Bladder microvascular endothelial cell (primary cell): Measurements from ENCODE around the gene CD22. TPM values are rescaled to one million over a fixed set of nuclear protein-coding genes. Genes with fewer than 3 reads are reported as not detected.

Experiments
- total RNA-seq: library from RNA; depleted of rRNA; stranded (reverse); fragments of >200 nt; gene quantifications from 2 replicates; pipeline ENCODE4 v1.2.3, GENCODE V29; 2014

CD22 gene
- 1.6 and 1.7 TPM in 2 replicates for total RNA-seq

DNA sequence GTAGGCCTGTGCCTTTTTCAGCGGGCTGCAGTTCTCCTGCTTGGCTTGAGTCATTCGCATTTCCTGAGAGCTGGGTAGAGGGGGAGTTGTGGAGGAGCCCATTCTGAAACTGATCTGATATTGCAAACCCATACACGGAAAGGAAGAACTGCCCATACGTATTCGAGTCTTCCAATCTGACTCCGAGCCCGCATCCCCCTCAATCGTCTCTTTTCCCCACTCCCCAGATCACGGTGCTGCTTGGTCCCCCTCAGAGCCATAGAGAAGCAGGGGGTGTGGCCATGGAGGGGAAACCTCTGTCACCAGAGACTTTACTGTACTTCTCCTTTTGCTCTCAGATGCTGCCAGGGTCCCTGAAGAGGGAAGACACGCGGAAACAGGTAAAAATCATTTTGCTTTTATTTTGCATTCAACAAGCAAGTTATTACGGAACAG lies at the start of gene CD22:
CD22 (plus strand) TSS at position 337 of the 435 bp plus-strand sequence. CDS start 2,854 bp downstream, outside the sequence.

DNA sequence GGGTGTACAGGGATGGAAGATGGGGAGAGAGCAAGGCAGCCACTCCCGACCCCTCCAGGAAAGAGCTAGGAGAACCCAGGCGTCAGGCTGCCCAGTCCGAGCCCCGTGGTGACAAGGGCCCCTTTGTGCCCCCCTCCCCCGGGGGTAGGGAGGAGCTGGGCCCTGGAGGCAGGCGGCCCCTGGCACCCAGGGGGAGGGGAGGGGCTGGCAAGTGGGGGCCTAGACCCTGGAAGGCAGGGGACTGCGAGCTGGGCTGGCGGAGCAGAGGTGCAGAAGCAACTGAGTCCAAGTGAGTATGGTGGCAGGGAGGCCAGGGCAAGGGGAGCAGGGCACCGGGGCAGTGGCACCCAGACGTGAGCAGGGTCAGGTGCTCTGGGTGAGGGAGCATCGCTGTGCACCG lies 37.1 kb upstream of the CD22 start, which contains the start of gene MAG:
MAG (plus strand) TSS at position 246 of the 400 bp plus-strand sequence. CDS start 3,248 bp downstream, outside the sequence.

DNA sequence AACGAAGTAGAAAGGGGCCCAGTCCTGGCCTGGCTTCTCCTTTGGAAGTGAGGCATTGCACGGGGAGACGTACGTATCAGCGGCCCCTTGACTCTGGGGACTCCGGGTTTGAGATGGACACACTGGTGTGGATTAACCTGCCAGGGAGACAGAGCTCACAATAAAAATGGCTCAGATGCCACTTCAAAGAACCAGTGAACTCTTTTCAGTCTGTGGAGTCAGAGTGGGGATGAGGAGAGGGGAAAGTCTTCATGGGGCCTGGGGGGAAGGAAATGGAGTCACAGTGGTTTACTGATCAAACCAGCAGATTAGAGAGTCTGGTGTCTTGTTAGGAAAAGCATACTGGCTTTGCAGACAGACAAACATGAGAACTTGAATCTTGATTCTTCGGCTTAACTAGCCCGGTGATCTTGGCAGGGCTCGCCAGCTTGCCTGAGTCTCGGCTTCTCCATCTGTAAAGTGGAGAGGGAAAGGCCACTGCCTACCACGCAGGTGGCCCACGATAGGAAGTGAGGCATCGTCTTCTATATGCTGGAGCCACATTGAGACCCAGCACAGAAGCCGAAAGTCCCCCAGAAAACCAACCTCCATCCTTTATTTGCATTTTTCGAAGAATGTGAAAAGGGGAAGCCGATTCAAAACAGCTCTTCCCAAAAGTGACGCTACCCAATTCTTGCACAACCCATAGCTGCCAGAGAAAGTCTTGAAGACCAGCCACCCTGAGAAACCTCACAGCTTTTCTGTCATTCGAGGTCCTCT lies 18.4 kb downstream of the CD22 start, which contains the start of gene FFAR1:
FFAR1 (plus strand) TSS at position 732 of the 759 bp plus-strand sequence. CDS start 3,650 bp downstream, outside the sequence.

DNA sequence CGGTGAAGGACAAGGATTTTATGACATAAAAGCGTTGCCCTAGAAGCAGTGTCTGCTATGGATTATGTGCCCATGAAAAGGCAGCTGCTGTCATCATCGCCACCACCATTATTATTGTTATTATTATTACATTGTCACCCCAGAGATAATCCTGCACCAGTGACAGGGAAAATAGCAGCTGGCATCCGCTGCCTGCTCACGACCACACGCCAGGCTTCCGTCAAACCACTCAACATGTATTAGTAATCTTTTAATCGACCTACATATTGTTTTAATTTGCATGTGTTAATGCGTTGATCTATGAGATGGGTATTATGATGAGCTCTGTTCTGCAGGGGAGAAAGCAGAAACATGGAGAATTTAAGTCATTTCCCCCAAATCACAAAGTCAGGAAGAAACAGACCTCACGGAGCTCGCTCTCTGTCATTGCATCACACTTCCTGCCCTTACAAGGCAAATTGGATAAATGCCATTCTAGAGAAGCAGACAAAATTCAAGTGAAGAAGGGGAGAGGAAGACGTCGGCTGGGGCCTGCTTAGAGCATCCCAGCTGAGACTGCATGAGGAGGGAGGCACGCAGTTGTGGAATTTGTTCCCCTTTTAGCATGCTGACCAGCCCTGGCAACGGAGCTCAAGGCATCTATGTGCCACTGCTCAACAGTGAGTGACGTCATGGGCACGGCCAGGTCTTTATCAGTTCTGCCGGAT lies 29.0 kb downstream of the CD22 start, which contains the start of gene FFAR3:
FFAR3 (plus strand) TSS at position 594 of the 707 bp plus-strand sequence. CDS start 431 bp downstream, outside the sequence.

DNA sequence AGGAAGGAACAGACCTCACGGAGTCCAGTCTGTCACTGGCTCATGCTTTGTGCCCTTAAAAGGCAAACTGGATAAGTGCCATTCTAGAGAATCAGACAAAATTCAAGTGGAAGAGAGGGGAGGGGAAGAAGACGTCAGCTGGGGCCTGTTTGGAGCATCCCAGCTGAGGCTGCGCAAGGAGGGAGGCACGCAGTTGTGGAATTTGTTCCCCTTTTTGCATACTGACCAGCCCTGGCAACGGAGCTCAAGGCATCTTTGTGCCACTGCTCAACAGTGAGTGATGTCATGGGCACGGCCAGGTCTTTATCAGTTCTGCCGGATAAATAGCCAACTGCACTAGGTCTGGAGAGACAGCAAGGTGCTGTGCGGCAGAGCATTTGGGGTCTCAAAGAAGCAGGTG lies 41.7 kb downstream of the CD22 start, which contains the start of gene GPR42:
GPR42 (plus strand) TSS at position 347 of the 400 bp plus-strand sequence. CDS start 292 bp downstream, outside the sequence.

Other genes with a start within 250 kb of the CD22 start
- gene FXYD3, start 213.4 kb upstream of the CD22 start, total RNA-seq: not detected in 2 replicates
- not detected in 2 replicates for gene LGI4, start 194.1 kb upstream of the CD22 start, total RNA-seq
- gene FXYD1, start 190.4 kb upstream of the CD22 start, total RNA-seq: not detected in 2 replicates
- gene FXYD7, start 185.9 kb upstream of the CD22 start, total RNA-seq: not detected in 2 replicates
- gene FXYD5, start 174.5 kb upstream of the CD22 start, total RNA-seq: 12.3 and 18.5 TPM in 2 replicates
- not detected in 2 replicates for gene FAM187B, start 100.4 kb upstream of the CD22 start, total RNA-seq
- 0.19 and 1.1 TPM in 2 replicates for gene LSR, start 80.2 kb upstream of the CD22 start, total RNA-seq
- 41.8 and 74.3 TPM in 2 replicates for gene USF2, start 60.2 kb upstream of the CD22 start, total RNA-seq
- under 0.01 and 0.06 TPM in 2 replicates for gene HAMP, start 46.7 kb upstream of the CD22 start, total RNA-seq
- 0.69 and 5.0 TPM in 2 replicates for gene MAG, start 37.0 kb upstream of the CD22 start, total RNA-seq
- not detected in 2 replicates for gene FFAR1, start 18.7 kb downstream of the CD22 start, total RNA-seq
- 0.19 TPM in 1 of 2 replicates, not detected in the other for gene FFAR3, start 29.3 kb downstream of the CD22 start, total RNA-seq
- gene GPR42, start 41.9 kb downstream of the CD22 start, total RNA-seq: not detected in 2 replicates
- gene FFAR2, start 119.1 kb downstream of the CD22 start, total RNA-seq: not detected in 2 replicates
- not detected in 2 replicates for gene KRTDAP, start 161.3 kb downstream of the CD22 start, total RNA-seq
- gene DMKN, start 184.5 kb downstream of the CD22 start, total RNA-seq: 0.13 TPM in 1 of 2 replicates, not detected in the other
- gene SBSN, start 199.1 kb downstream of the CD22 start, total RNA-seq: not detected in 2 replicates
- gene GAPDHS, start 204.3 kb downstream of the CD22 start, total RNA-seq: not detected in 2 replicates
- gene TMEM147, start 216.4 kb downstream of the CD22 start, total RNA-seq: 52.9 and 74.0 TPM in 2 replicates
- gene ATP4A, start 234.5 kb downstream of the CD22 start, total RNA-seq: not detected in 2 replicates